Measurements from ENCODE around the gene MEF2A. TPM values are rescaled to one million over a fixed set of nuclear protein-coding genes. Genes with fewer than 3 reads are reported as not detected.
"Not testable (repeated sequence)": the region's sequence is repeated elsewhere in the genome, so short reads cannot be mapped to it uniquely, and the experiment has no call there.

The MEF2A gene
- total RNA-seq, 1 donor from 2014 or later: 20.7 TPM

DNA sequence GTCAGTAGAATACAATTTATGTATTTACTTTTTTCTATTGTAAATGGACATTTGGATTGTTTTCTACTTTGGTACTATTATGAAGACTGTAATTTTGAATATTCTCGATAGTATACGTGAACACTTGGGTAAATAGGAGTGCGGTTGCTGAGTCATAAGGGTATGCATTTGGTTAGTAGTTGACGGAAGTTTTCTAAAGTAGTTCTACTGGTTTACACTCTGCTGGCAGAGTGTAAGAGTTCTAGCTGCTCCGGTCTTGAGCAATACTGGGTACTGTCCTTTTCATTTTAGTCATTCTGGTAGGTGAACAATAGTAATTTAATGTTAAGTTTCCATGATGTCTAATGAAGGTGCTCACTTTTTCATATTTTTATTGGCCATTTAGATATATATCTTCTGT is 70.0 kb downstream of the MEF2A start:
- ATAC-seq (no peak), DNase-seq (ENCODE audit: low spot score) (no peak)

DNA sequence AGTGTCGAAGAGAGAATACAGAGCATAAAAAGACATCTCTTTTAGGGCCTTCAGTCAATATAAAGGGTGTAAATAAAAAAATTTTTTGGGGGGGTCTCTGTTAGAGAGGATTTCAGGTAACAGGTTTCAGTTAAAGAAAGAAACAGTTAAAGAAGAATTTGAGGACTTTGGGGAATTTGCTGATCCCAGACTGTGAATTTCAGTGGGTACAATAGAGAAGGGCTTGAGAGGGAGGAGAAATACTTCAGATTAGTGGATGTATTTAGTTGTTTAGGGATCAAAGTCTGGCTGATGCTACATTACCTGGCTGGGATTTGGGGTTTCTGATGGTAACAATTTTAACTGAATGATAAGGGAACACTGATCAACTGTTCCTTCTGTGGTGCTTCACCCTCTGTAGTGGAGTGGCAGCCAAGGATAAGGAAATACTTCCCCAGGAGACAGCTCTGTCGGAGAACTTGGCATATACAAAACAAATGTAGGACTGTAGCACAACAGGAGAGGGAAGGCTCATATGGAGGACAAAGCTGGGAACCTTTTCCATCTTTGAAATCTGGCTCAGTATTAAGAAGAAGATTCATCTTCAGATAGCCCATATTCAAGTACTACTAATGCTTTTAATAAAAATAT is 79.2 kb downstream of the MEF2A start:
- DNase-seq (ENCODE audit: low spot score) (no peak), ATAC-seq (peak; percentile 36)

DNA sequence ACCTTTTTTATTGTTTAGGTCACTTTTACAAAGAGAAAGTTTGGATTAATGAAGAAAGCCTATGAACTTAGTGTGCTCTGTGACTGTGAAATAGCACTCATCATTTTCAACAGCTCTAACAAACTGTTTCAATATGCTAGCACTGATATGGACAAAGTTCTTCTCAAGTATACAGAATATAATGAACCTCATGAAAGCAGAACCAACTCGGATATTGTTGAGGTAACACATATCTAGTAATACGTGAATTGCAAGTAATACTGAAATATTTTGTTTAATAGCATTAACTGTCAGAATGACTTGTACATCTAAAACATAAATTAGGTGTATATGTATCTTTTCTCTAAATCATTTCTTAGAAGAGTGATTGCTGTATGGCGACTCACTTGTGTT is 79.8 kb downstream of the MEF2A start:
- DNase-seq (ENCODE audit: low spot score): no peak
- ATAC-seq: peak; percentile 36

DNA sequence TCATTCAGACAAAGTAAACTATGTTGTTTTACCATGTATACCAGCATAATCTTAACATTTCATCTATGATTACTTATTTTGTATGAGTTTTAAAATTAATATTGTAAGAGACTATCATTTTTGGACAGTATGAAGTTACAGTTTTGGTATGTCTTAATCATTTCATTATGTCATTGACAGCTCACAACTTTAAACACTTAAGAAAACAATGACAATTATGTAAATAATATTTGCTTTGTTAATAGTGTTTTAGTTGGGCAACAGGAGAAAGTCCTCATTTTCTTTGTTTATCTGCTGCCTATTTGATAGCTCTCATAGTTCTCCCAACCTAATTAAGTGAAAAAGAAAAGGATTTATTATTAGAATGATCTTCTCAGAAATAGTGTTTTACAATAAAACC is 80.2 kb downstream of the MEF2A start:
- ATAC-seq: no peak

DNA sequence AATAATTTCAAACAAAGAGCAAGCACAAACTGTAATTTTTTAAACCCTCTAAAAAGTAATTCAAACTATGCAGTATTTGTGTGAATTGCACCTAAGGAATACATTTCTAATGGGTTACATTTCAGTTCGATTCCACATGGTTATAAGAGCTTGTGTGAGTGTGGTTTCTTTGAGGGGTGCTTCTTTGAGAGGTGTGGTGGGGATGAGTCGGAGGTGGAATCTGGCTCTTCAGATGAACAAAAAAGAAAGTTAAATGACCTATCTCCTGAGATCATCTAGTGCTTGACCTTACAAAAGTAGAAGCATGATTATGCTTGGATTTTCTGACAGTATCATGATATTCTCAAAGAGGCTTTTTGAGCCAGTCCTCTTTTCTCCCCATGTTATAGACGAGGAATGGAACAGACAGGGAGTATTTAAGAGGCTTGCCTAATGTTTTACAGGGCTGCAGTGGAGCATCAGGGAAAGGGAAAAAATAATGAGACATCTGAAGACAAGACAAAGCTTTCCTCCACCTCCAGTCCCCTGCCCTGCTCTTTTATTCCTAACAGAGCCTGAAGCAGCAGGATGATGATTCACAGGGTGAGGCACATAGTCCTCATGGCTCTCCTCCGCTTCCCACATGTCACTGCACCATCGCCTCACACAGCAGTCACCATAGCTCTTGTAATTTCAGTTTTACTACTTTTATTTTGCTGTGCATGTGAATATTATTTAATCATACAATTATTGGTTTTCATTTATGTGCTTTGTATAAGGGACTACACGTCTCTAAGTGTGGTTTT is 85.4 kb downstream of the MEF2A start:
- ATAC-seq: no peak
- DNase-seq (ENCODE audit: low spot score): no peak

More for the DNA sequence above, 80.2 kb downstream of the MEF2A start:
- no peak for DNase-seq (ENCODE audit: low spot score)

DNA sequence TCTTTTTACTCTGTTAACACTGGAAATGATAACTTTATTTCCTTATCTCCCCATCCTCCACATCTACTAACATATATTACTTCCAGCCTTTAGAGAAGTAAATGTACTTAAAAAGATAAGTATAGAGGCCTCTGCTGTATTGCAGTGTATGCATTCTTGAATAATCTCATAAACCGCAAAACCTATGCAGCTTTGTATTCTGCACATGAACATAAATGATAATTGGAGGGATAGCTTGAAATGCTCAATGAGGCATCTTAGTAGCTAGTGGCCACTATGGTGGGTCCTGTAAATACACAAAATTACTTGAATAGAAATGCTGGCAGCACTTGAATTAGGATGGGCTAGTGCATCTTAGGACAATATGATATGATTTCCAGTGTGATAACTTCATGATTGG is 90.4 kb downstream of the MEF2A start:
- DNase-seq (ENCODE audit: low spot score): no peak
- ATAC-seq: no peak

DNA sequence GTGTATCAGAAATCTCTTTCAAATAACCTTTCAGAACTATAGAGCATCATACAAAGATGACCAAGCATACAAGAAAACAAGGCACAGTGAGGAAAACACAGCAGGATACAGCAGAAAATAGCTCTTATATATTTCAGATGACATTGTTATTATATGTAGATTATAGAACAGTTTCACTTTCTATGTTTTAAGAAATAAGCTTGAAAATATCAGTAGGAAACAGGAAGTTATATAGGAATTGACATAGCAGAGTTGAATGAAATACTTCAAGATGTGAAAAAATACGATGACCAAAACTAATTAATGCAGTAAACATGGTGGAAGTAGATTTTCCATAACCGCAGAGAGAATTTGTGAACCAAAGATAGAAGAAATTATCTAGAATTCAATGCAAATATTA is 92.2 kb downstream of the MEF2A start:
- no peak for DNase-seq (ENCODE audit: low spot score)

DNA sequence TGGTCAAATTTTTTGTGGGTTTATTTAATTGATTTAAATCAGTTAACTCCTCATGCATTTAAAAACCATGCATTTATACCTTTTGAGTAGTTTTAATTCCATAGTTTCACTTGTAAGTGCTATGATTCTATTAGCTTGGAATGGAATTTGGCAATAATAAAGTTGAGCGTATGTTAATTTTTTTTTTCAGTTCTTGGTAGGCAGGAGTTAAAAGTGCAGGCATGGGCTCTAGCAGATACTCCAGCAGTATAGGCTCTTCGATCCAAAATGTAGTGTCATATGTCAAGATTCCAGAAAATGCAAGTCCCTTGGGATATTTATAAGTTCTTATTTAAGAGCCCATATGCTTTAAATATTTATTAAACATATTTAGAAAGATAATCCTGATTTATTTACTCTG is 97.1 kb downstream of the MEF2A start:
- ATAC-seq: no peak
- DNase-seq (ENCODE audit: low spot score): no peak

More for the DNA sequence above, 92.2 kb downstream of the MEF2A start:
- no peak for ATAC-seq

DNA sequence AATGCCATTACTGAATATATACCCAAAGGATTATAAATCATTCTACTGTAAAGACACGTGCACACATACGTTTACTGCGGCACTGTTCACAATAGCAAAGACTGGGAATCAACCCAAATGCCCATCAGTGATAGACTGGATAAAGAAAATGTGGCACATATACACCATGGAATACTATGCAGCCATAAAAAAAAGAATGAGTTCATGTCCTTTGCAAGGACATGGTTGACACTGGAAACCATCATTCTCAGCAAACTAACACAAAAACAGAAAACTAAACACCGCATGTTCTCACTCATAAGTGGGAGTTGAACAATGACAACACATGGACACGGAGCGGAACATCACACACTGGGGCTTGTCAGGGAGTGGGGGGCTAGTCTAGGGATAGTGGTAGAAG is 100.3 kb downstream of the MEF2A start:
- ATAC-seq; DNase-seq (ENCODE audit: low spot score): not testable (repeated sequence)

DNA sequence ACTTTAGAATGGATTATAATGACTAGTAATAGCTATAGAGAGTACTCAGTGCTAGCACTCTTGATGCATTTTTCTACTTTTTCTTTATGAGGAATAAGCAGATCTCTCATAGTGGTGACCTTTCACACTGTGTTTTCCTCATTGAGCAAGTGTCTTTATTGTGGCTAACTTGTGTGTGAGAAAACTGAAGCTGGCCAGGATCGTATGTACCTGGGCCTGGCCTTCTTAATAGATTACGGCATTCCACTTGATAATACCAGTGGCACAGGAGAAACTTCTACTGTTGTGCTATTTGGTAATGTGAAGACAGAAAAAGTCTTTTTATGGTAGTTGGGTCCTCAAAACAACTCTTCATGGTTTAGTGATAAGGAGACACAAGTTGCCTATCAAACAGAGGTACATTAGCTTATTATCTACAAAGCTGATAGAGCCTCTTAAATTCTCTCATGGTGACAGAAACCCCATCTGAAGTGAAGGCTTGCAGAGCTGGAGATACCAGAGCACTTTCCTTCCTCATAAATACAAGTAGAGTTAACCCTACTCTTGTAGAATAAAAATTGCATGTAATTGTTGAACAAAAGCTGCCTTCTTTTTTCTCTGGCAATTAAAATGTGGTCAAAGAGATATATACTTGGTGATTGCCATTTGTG is 102.9 kb downstream of the MEF2A start:
- ATAC-seq (peak; percentile 43), DNase-seq (ENCODE audit: low spot score) (no peak)

DNA sequence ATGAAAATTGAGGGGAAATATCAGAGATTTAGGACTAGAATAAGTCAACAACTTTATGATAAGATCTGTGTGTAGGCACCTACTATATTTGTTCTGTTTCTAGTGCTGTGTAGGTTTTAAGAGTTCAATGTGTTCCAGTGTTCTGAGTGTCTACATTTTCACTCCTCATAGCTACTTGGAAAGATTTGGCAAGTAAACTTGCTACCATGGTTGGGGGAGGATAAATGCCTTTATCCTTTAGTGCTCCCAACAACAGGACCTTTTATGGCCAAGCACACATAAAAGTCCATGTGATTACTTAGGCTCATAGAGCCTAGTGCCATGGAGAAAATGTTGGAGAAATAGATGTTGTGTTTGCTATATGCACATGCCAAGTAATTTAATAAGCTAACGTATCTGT is 103.5 kb downstream of the MEF2A start:
- no peak for ATAC-seq
- no peak for DNase-seq (ENCODE audit: low spot score)

DNA sequence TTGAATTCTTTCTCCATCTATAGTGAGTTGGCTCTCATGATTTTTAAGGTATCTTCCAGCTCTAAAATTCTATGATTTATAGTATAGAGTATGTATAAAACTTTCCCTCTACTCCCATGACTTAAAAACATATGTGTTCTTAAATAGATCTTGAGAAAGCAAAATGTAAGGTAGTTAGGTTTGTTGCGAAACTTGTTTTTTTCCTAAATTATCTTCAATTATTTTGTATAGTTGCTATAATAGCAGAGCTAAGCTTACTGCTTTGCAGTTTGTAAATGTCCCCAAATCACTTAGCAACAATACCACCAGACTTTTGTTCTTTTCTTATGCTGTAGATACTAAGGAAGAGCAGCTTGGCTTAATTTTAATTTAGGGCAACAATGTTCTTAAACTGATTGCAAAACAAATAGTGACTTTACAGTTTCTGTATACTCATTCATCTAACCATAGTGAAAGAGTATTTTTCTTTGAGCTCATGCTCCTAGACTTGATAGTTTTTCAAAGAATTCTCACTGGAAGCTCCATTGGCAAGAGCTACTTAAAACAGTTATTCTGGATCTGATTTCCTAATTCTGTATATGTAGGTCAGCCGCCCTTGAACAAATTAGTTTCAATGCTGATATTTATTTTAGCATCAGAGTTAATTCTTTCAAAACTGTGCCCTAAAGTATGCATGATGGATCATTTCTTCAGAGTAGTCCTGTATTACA is 106.3 kb downstream of the MEF2A start:
- DNase-seq (ENCODE audit: low spot score) (no peak), ATAC-seq (peak; percentile 60)

DNA sequence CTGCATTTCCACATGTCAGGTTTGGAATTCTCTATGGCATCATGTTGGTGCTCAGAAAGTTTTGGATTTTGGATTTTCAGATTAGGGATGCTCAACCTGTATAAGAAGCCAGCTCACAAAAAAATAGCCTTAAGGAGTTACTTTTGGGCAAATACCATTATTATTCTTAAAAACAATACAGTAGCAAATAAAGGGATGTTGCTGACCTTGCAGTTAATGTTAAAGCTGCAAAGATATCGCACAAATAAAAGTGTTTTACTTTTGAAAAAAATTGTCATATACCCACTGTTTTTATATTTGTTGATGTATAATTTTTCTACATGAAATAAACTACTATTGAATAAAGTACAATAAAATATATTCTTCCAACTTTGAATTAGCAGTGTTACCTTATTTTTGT is 107.3 kb downstream of the MEF2A start:
- ATAC-seq (no peak), DNase-seq (ENCODE audit: low spot score) (no peak)

DNA sequence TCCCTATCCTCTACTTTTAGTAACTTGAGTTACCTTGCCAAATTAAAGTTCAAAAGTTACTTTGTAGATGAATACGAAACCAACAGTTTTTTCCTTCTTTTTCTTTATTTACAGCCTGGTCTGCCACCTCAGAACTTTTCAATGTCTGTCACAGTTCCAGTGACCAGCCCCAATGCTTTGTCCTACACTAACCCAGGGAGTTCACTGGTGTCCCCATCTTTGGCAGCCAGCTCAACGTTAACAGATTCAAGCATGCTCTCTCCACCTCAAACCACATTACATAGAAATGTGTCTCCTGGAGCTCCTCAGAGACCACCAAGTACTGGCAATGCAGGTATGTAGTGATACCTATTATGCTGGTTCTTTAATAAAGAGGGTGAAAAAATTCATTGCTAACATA is 108.5 kb downstream of the MEF2A start:
- DNase-seq (ENCODE audit: low spot score) (no peak), ATAC-seq (peak; percentile 83)

DNA sequence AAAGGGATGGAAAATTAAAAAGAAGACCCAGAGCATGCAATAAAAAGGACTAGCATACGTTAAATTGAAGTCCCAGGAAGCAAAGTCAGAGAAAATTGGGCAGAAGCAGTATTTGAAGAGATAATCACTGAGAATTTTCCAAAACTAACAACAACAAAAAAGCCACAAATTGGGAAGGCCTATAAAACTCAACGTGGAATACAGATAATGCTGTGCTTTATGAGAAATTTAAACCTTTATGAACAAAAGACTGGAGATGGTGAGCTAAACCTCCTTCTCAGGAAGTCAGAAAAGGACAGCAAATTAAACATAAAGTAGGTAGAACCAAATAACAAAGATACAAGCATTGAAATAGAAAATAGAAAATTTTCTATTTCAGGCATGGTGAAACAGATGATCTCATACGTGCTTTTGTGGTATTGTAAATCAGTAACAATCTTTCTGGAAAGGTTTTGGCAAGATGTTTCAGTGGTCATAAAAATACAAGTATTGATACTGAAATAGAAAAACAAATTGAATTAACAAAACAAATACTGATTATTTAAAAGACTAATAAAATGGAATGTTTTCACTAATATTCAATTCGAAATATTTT is 111.9 kb downstream of the MEF2A start:
- no peak for ATAC-seq
- DNase-seq (ENCODE audit: low spot score): no peak

DNA sequence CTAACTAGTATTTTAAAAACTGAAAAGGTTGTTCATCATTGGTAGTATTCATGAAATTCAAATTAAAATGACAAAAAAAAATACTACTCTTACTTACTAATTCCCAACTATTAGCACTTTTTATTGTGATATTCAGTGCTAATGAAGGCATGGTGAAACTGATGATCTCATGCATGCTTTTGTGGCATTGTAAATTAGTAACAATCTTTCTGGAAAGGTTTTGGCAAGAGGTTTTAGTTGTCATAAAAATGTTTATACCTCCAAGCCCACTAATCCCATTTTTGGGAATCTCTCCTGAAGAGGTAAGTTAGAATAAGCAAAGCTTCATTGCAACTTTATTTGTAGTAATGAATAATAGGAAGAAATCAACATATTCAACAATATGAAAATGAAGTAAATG is 114.5 kb downstream of the MEF2A start:
- ATAC-seq (no peak), DNase-seq (ENCODE audit: low spot score) (no peak)

DNA sequence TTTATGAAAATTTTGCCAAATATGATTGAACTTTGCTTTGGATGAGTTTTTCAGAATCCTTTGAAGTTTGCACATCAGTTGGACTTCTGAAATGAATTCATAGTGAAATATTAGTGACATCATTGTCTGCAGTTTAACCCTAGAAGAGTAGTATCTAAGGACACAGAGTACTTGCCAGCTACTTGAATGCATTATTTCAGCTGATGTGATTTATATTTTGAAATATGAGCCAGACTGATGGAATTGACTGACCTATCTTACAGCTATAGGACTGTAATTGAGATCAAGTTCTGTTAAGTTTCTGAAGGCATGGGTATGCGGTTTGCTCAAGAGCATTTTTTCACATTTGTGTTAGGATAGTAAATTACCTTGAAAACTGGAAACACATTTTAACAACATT is 116.2 kb downstream of the MEF2A start:
- DNase-seq (ENCODE audit: low spot score) (no peak), ATAC-seq (no peak)

DNA sequence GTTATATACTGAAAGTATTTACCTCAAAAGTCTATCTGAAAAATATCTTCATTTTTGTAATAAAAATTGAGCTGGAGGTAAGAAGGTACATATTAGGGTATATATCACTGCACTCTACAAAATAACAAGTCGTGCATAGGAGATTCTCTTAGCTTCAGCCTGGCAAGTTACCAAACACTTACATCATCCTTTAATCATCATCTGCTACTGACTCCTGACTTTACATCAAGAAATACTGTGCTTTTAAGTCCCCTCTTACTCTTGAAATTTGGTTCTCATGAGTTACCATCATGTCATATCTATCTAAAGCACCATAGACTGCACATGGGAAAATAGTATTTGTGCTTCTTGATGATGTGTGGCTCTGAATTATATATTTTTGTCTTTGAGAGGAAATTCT is 116.7 kb downstream of the MEF2A start:
- ATAC-seq (no peak), DNase-seq (ENCODE audit: low spot score) (no peak)

DNA sequence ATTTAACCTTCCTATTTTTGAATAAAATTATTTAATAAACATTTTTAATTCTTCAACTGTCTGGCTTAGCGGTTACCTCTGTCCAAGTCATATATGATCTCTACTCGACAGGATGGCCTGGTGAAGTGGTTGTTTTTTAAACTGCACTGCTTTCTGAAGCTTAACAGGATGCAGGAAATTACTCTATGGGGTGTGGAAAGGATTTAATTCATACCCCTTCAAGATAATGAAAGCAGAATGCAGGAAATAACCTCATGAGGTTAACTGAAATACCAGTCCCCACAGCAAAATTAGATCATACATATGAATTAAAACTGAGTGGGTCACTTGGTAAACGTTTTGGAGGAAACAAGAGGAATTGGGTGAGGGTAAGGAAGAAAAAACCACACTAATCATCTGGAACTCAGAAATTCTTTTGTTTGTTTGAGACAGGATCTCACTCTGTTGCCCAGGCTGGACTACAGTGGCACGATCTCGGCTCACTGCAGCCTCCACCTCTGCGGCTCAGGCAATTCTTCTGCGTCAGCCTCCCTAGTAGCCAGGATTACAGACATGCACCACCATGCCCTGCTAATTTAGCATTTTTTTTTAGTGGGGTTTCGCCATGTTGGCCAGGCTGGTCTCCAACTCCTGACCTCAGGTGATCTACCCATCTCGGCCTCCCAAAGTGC is 117.4 kb downstream of the MEF2A start:
- ATAC-seq (no peak), DNase-seq (ENCODE audit: low spot score) (no peak)

DNA sequence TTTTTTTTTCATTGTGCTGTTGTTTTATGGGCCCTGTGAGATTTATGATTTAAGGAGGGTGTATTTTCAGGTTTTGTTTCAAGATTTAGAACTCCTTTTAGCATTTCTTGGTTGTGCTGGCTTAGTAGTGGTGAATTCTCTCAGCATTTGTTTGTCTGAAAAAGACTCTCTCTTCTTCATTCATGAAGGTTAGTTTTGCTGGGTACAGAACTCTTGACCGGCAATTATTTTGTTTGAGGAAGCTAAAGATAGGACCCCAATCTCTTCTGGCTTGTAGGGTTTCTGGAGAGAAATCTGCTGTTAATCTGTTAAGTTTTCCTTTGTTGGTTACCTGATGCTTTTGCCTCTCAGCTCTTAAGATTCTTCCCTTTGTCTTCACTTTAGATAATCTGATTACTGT is 120.5 kb downstream of the MEF2A start:
- ATAC-seq: no peak

DNA sequence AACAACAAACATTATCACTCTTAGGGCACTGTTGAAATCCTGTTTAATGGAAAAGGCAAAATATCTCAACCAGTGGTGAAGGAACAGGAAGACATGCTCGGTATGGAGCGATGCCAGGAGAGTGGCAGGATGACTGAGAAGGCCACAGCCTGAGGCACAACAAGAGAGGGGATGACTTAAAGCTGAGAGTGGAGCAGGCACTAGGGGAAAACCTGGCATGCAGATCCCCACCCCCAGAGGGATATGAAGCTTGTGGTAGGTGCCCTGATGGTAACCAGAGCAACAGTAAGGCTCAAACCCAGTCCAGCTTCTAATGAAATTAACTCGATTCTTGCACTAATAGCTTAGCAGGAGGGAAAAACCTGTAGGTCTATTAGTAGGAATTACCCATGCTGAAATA is 127.0 kb downstream of the MEF2A start:
- no peak for ATAC-seq
- DNase-seq (ENCODE audit: low spot score): no peak

More for the DNA sequence above, 120.5 kb downstream of the MEF2A start:
- DNase-seq (ENCODE audit: low spot score): no peak

All from left lobe of liver (tissue), 2 donors.